HCT116 (cell line): ENCODE results near the gene ANAPC2. TPM values are rescaled to one million over a fixed set of nuclear protein-coding genes. Genes with fewer than 3 reads are reported as not detected.
A peak's percentile ranks its signal among the peaks of the same experiment; 100 is the strongest.

Experiments used
- ATAC-seq: fragments of 200-7000 bp; cut with Tn5 transposase; 2 replicates; pipeline ENCODE4 v1.9.1; 2020; ENCODE audit warnings: mild to moderate bottlenecking, moderate library complexity
- BruUV-seq: library from RNA; stranded (reverse); fragments of 400-500 nt; replicated peaks from 2 replicates; lab custom pipeline; 2021; lab: Mats Ljungman, UMichigan
- CTCF ChIA-PET: fragments of 300-600 bp; sonication (Branson Sonifier 250); formaldehyde crosslinking; loops from one replicate; lab custom pipeline; 2021; ENCODE audit warnings: antibody characterized with exemption; lab: Charles Lee
- POLR2A ChIA-PET: fragments of 300-600, 350-600 bp; sonication (Branson Sonifier 250); formaldehyde crosslinking; loops from one replicate; lab custom pipeline; 2021; ENCODE audit warnings: antibody characterized with exemption; lab: Charles Lee
- RAD21 ChIA-PET, 2 experiments: fragments of 300-600 bp; sonication (Branson Sonifier 250); formaldehyde crosslinking; loops; one replicate each; lab custom pipeline; 2023; ENCODE audit warnings: low total read pairs in 2 of 2; ENCODE audit not compliant: uncharacterized antibody in 2 of 2, unreplicated experiment in 2 of 2, low non-redundant PET in 1 of 2; lab: Charles Lee
- DNase-seq: peaks from one replicate; pipeline ENCODE4 v3.0.0-alpha.2; 2010; ENCODE audit warnings: low read depth, low spot score
- H2AFZ ChIP-seq: fragments of 200-600 bp; shearing (Covaris generic), sonication (generic); 2 replicates; pipeline ENCODE4 v1.6.1; 2017; ENCODE audit warnings: low read depth, mixed run types, mixed read lengths, antibody characterized with exemption, low read length; ENCODE audit not compliant: poor library complexity, severe bottlenecking
- H3K27ac ChIP-seq: 2 replicates; pipeline ENCODE4 v1.5.1; 2012; ENCODE audit warnings: low read depth, low read length
- H3K27me3 ChIP-seq: fragments of 200-600 bp; sonication (generic); 2 replicates; pipeline ENCODE4 v1.6.1; 2016; ENCODE audit warnings: mixed run types, low read length, mixed read lengths; ENCODE audit not compliant: insufficient read depth
- H3K36me3 ChIP-seq, 2 experiments: fragments of 200-500 bp in 1 of 2; fragments of 200-600 bp in 1 of 2; sonication (Bioruptor generic) in 1 of 2; sonication (generic) in 1 of 2; 2 replicates each; pipeline versions ENCODE4 v1.5.1 to v1.6.1; 2014 to 2016; ENCODE audit warnings: low read length in 2 of 2, inconsistent platforms in 1 of 2, mixed read lengths in 1 of 2, mixed run types in 1 of 2; ENCODE audit not compliant: insufficient read depth in 2 of 2, control insufficient read depth in 1 of 2
- H3K4me1 ChIP-seq, 2 experiments: fragments of 200-600 bp in 1 of 2; sonication (generic) in 1 of 2; 2 replicates each; pipeline versions ENCODE4 v1.5.1 to v1.6.1; 2012 to 2017; ENCODE audit warnings: low read length in 2 of 2, inconsistent platforms in 1 of 2, mild to moderate bottlenecking in 1 of 2, mixed read lengths in 1 of 2, mixed run types in 1 of 2, moderate library complexity in 1 of 2; ENCODE audit not compliant: insufficient read depth in 2 of 2, control insufficient read depth in 1 of 2
- H3K4me2 ChIP-seq: fragments of 200-600 bp; sonication (generic); 2 replicates; pipeline ENCODE4 v1.6.1; 2017; ENCODE audit warnings: mixed run types, low read length, mixed read lengths
- H3K4me3 ChIP-seq, 2 experiments: fragments of 200-600 bp in 1 of 2; sonication (generic) in 1 of 2; replicated peaks in 1 of 2; 2 replicates each; pipeline ENCODE4 v1.5.1; 2011 to 2016; ENCODE audit warnings: low read length in 2 of 2, control low read depth in 1 of 2, low read depth in 1 of 2, mild to moderate bottlenecking in 1 of 2, mixed read lengths in 1 of 2, mixed run types in 1 of 2
- H3K79me2 ChIP-seq: fragments of 200-600 bp; sonication (generic); 2 replicates; pipeline ENCODE4 v1.6.1; 2017; ENCODE audit warnings: mild to moderate bottlenecking, mixed run types, low read length, moderate library complexity, mixed read lengths; ENCODE audit not compliant: insufficient read depth
- H3K9ac ChIP-seq: fragments of 200-600 bp; sonication (generic); 2 replicates; pipeline ENCODE4 v1.6.1; 2016; ENCODE audit warnings: low read length, mixed read lengths
- H3K9me2 ChIP-seq: fragments of 200-600 bp; sonication (generic), shearing (Covaris generic); 2 replicates; pipeline ENCODE4 v1.6.1; 2017; ENCODE audit warnings: mixed run types, mild to moderate bottlenecking, moderate library complexity; ENCODE audit not compliant: insufficient read depth
- H3K9me3 ChIP-seq, 2 experiments: fragments of 200-500 bp in 1 of 2; fragments of 200-600 bp in 1 of 2; sonication (Bioruptor generic) in 1 of 2; sonication (generic) in 1 of 2; 2 replicates each; pipeline ENCODE4 v1.6.1; 2014 to 2017; ENCODE audit warnings: low read length in 2 of 2, mixed read lengths in 2 of 2, inconsistent platforms in 1 of 2, low read depth in 1 of 2, mild to moderate bottlenecking in 1 of 2, mixed run types in 1 of 2, moderate library complexity in 1 of 2; ENCODE audit not compliant: control insufficient read depth in 1 of 2, insufficient read depth in 1 of 2
- H4K20me1 ChIP-seq: fragments of 200-600 bp; sonication (generic), shearing (Covaris generic); 2 replicates; pipeline ENCODE4 v1.6.1; 2017; ENCODE audit warnings: mixed run types, mild to moderate bottlenecking, moderate library complexity; ENCODE audit not compliant: insufficient read depth
- ELF1 ChIP-seq: IDR thresholded peaks from 2 replicates; pipeline ENCODE4 v1.6.1; 2012; ENCODE audit warnings: low read depth, borderline replicate concordance
- EZH2phosphoT487 ChIP-seq: fragments of 200-600 bp; IDR thresholded peaks from 2 replicates; pipeline ENCODE4 v1.6.1; 2018; ENCODE audit warnings: antibody characterized with exemption, borderline replicate concordance
- MAX ChIP-seq: IDR thresholded peaks from 2 replicates; pipeline ENCODE4 v1.6.1; 2012
- POLR2A ChIP-seq: IDR thresholded peaks from 2 replicates; pipeline ENCODE4 v1.7.0; 2011; ENCODE audit warnings: borderline replicate concordance; ENCODE audit not compliant: insufficient read depth, insufficient read length; ENCODE audit errors: extremely low read depth
- POLR2AphosphoS5 ChIP-seq: IDR thresholded peaks from 2 replicates; pipeline ENCODE4 v1.6.1; 2011; ENCODE audit warnings: mild to moderate bottlenecking, low read depth, low read length, moderate library complexity
- RAD21 ChIP-seq: IDR thresholded peaks from 2 replicates; pipeline ENCODE4 v1.6.1; 2012; ENCODE audit warnings: low read depth, mild to moderate bottlenecking
- SIN3A ChIP-seq: IDR thresholded peaks from 2 replicates; pipeline ENCODE4 v1.6.1; 2012; ENCODE audit warnings: low read depth
- SP1 ChIP-seq: IDR thresholded peaks from 2 replicates; pipeline ENCODE4 v1.6.1; 2012; ENCODE audit warnings: low read depth
- ZNF274 ChIP-seq: fragments of 200-500 bp; sonication (Bioruptor generic); IDR thresholded peaks from 2 replicates; pipeline ENCODE4 v1.6.1; 2014; ENCODE audit warnings: mild to moderate bottlenecking, low read depth, low read length, inconsistent platforms
- intact Hi-C: fragments of 100-400 bp; cut with micrococcal nuclease; formaldehyde crosslinking; loops from 2 replicates; pipeline ENCODE4 v1.10.0; 2022
- total RNA-seq: library from RNA; stranded (reverse); gene quantifications from one replicate; pipeline ENCODE4 v1.2.1, GENCODE V29; 2021; ENCODE audit not compliant: unreplicated experiment

The ANAPC2 gene
- total RNA-seq, 1 experiment from 2014 or later, result 75.5 TPM

- H3K4me3 ChIP-seq, result no peak overlapping the region
- H2AFZ ChIP-seq, result no peak overlapping the region
- H3K4me2 ChIP-seq, result no peak overlapping the region
- DNase-seq (no peak), ATAC-seq (no peak)
- intact Hi-C loops, result no loop called here
- POLR2A ChIA-PET, result interaction anchor here (0.6 to 0.7 kb wide), 2 partner anchors 25 to 43 kb away, joined by 3 to 5 read pairs; partner anchors contain the start of gene TPRN
- no peaks in the 10 kb centered on the region for H3K36me3 ChIP-seq
- BruUV-seq, result no TSS peak
- no peaks in the 10 kb centered on the region for H3K79me2 ChIP-seq
- no peaks in the 10 kb centered on the region for H4K20me1 ChIP-seq
- TF ChIP-seq SP1, result no peak
- TF ChIP-seq RAD21, result no peak
- no peak for TF ChIP-seq POLR2A
- TF ChIP-seq MAX, result no peak
- TF ChIP-seq POLR2AphosphoS5, result no peak
- TF ChIP-seq ZNF274, result no peak
- no peak for TF ChIP-seq ELF1
- no peak for TF ChIP-seq EZH2phosphoT487
- TF ChIP-seq SIN3A, result no peak
- CTCF ChIA-PET, result interaction anchor here (1.2 kb wide), 1 partner anchor 79 kb away, joined by 3 read pairs; no protein-coding TSS in a partner anchor
- H3K27me3 ChIP-seq, result no peaks in the 10 kb centered on the region
- H3K9ac ChIP-seq, result no peak overlapping the region
- H3K9me3 ChIP-seq, result no peaks in the 10 kb centered on the region; a peak in 1 of 4 replicates
- H3K9me2 ChIP-seq, result no peaks in the 10 kb centered on the region
- peaks cover 3 to 42% of the 10 kb centered on the region in 2 experiments; a peak in 3 of 4 replicates for H3K4me1 ChIP-seq
- RAD21 ChIA-PET, result no interaction called here
- peak overlapping the region; percentile 42; the same call in 1 of the 2 replicates for H3K27ac ChIP-seq
These were observed 30.5 kb downstream of the ANAPC2 start for GRCh38 chr9:137157618-137158415.
